Fibroblast of skin of scalp (primary cell): Measurements from ENCODE around the gene ST3GAL5.
A peak's percentile ranks its signal among the peaks of the same experiment; 100 is the strongest.

ENCODE experiments used
- DNase-seq: peaks from one replicate; pipeline ENCODE4 v3.0.0-alpha.2; 2013

The ST3GAL5 gene

DNA sequence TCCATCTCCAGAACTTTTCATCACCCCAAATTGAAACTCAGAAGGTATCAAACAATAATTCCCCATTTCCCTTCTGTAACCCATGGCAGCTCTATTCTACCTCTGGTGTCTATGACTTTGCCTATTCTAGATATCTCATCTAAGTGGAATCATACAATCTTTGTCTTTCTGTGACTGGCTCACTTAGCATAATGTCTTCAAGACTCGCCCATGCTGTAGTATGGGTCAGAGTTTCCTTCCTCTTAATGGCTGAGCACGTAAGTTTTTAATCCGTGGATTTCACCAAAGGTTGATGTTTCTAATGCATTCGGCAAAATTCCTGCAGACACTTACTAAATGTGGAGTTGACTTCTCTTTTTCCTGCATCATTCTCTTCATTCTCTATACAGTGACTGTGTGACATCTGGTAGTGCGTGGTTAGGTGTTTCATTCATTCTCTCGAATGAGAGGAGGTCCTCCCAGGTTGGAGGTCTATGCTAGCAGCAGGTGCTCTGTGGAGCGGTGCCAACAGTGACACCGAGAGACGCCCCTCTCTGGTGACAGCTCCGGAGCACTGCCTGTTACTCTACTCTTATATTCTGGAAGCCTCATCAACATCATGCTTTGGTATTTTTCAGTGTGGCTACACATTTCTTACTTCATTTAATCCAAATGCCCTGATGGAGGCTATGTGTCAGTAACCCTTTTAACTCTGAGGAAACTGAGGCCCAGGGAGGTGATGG lies 84.9 kb downstream of the ST3GAL5 start:
- DNase-seq, result no peak

DNA sequence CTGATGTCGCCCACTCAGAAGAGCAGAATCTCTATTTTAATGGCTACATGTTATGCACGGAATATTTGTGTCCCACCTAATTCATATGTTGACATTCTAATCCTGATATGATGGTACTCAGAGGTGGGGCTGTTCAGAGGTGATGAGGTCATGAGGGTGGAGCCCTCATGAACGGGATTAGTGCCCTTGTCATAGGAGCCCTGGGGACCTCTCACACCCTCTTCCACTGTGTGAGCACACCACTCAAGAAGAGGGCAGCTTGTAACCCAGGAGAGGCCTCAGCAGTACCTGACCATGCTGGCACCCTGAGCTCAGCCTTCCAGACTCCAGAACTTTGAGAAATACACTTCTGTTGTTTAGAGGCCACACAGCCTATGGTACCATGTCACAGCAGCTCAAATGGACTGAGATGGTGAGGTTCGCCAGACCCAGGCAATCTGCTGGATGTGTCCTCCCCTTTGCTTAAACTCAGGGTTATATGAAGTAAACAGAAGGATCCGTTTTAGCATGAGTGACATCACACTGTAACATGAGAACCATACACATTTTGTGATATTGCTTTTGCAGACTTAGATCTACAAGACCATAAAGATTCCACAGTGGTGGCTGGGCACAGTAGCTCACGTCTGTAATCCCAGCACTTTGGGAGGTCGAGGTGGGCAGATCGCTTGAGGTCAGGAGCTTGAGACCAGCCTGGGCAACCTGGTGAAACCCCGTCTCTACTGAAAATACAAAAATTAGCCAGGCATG lies 86.3 kb downstream of the ST3GAL5 start:
- no peak for DNase-seq

DNA sequence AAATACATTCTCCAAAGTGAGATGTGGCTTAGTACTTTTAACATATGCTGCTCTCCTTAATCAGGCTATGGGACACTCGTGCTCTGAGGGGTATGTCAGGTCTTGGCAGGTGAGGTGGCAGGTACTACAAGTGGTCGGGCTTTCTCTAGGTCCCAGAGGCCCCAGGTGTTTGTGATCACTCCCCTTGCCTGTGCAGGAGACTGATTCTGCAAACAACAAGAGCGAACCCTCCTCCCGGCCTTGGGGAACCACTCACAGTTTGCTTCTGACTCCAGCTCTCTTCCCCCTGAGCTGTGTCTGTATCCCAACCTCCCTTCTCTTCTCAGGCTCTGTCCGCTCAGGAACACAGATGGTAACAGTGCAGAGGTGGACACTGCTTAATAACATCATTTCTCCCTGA lies 86.9 kb downstream of the ST3GAL5 start:
- no peak for DNase-seq

DNA sequence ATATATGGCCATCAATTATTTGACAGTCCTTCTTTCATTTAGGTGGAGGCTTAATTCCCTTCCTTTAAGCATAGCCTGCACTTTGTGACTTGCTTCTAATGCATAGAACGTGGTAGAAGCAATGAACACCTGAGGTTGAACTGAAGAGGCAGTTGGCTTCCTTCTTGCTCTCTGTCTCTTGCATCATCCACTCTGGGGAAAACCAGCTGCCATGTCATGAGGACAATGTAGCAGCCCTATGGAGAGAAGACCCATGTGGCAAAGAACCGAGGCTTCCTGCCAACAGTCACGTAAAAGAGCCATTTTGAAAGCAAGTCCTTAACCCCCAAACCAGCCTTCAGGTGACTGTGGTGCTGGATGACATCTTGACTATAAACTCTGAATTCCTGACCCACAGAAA lies 88.2 kb downstream of the ST3GAL5 start:
- no peak for DNase-seq

DNA sequence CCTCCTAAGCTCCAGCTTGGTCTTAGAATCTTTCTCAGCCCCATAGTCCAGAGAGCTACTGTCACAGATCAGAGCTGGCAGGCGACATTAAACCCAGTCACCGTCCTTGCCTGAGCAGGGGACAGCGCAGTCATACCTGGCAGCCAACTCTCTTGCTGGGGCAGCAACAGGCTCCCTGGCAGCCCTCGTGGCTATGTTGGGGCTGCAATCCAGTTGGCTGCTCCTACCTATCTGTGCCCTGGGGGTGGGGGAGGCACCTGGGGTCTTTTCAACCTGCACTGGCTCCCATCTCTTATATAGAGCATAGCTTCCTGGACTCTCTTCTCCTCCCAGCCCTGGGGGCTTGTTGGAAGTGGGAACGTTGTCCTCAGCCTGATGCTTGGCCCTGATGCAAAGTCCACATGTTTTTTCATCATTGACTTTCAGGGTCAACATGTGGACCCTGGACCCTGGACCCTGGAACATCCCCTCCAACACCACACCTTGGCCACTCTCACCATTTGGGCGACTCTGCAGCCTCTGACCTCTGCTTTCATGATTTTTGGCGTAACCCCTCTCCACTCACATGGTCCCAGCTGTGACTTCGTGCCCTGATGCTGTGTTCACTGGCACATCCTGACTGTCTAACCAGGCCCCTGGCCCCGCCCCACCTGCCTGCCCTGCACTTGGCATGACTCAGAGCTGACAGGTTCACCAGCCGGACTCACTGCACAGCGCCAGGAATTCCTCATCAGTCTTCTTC lies 89.4 kb downstream of the ST3GAL5 start:
- DNase-seq, result no peak

DNA sequence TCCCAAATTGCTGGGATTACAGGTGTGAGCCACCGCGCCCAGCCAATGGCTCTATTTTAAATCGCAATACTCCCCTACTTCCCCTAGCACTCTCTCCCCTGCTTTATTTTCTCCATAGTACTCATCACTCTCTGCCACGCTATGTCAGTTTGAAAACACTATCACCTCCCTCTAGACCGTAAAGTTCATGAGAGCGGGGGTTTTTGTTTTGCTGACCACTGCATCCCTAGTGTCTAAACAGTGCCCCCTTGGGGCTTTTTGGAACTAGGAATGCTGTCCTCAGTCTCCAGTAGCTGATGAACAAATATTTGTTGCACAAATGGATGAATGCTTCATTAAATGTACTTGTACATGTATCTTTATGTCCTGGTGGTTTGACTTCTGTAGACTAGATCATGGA lies 90.9 kb downstream of the ST3GAL5 start:
- peak; percentile 49 for DNase-seq

DNA sequence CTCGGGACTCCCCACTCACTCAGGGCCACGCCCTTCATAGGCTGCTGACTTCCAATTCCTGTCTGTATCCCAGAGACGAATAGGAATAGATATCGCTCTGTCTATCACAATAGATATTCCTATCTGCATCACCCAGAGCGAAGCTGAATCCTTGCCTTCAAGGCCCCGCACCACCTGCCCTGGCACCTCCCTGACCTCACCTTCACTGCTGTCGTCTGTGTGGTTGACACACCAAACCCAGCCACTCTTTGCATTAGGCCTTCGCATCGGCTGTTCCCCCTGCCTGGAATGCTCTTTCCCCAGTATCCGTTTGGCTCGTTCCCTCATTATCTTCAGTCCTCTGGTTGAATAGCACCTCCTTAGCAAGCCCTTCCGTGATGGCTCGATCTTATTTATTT lies 91.5 kb downstream of the ST3GAL5 start:
- no peak for DNase-seq

DNA sequence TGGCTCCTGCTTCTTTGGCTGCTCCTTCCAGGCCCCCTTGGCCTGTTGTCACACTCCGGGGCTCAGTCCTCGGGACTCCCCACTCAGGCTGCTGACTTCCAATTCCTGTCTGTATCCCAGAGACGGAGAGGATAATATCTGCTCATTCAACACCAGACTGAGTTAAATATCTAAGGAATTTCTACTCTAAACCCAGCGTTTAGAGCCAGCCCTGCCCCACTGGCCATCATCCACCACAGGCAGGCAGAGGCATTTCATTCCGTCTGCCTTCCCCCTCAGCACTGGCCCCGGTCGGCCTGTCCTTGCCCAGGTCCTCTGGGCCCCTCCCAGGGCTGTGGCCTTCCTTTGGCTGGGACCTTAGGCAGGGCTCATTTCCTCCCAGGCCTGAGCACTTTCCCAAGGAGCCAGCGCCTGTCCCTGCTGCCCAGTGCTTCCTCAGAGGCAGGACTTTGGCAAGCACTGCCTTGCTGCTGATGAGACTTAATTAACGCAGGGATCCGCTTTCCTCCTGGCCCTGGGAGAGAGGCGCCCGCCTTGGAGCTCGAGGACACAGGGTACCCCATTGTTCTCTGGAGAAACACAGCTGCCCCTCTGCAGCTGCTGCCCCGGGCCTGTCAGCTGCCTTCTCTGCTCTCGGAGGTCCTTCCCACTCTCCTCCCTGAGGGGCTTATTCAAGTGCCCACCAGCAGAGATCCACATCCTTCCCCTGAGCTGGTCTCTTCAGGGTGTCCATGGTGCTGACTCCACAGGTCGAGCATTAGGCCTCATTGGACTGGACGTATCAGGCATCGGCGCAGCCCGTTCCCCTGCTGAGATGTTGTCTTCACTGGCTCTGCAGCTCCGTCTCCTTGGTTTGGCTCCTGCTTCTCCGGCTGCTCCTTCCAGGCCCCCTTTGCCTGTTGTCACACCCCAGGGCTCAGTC lies 92.2 kb downstream of the ST3GAL5 start:
- DNase-seq, result peak; percentile 61

DNA sequence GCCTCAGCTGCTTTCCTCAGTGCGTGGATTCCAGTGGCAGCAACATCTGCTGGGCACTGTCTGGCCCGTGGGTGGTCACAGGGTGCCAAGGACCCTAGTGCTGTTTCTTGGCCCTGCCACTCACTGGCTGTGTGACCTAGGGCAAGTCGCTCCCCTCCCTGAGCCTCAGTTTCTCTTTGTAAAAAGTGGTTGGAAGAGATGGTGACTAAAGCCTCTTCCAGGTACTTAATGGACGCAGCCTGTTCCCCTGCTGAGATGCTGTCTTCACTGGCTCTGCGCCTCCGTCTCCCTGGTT lies 92.8 kb downstream of the ST3GAL5 start:
- no peak for DNase-seq

DNA sequence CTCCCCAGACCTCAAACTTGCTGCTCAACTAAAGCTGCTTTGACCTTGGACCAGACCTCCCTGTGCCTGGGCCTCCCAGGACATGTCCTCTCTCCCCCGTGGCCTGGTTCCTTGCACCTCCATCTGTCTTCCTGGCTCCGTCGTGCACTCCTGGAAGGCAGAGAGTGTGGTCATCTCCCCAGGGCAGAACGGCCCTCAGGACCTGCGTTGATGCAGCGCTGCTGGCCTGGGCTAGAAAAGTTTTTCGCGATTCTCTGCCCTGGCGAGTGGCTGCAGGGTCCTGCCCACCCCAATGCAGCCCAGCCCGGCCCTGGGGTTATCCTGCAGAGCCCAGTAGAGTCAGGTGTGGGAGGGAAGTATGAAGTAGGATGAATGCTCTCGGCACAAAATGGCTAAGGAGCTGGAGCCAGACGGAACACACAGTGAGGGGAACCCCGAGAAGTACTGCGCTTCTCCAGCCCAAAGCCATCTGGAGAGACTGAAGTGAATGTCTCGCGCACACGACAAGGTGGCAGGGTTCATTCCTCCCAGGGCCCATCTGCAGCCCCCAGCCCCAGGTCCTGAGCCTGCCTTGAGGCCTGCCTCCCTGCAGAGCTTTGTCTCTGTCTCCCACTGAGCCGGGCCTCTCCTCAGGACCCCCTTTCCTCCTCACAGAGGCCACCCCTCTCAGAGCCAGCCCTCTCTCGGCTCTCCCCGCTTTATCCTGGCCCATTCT lies 93.3 kb downstream of the ST3GAL5 start:
- no peak for DNase-seq

DNA sequence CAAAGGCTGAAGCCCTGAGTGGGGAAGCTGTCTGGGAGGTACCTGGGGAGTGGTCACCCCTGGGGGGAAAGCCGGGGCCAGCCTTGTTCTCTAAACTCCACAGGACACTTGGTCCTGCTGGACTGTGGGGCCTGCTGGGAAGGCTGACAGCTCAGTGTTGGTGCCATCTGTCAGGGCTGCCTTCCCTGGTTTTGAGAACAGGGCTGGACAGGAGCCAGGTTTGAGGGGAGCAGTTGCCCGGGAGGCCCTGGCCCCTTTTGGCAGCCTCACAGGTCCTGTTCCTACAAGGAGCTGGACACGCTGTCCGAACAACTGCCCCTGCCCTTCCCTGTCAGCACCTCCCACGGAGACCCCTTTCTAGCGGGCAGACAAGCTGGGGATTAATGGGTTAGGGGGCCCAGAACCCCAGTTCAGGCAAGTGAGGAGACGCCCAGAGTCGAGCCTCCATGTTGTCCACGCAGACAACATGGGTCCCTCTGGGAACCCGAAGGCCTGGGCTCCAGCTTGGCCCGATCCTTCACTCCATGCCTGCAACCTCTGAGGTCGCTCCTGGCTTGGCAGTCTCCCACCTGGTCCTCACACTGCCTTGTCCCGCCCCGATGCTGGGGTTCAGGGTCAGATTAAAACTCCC lies 94.2 kb downstream of the ST3GAL5 start:
- DNase-seq, result no peak

DNA sequence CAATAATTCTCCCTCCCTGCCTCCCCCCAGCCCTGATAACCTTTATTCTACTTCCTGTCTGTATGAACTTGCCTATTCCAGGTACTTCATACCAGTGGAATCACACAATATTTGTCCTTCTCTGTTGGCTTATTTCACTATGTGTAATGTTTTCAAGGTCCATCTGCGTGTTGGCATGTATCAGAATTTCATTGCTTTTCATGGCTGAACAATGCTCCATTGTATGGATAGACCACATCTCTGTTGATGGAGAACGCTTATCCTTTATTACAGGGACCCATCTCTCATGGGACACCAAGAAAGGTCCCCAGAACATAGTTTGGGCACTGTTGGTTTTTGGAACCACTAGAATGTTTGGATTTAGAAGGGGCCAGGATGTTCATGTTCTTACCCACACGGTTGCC lies 94.8 kb downstream of the ST3GAL5 start:
- no peak for DNase-seq

DNA sequence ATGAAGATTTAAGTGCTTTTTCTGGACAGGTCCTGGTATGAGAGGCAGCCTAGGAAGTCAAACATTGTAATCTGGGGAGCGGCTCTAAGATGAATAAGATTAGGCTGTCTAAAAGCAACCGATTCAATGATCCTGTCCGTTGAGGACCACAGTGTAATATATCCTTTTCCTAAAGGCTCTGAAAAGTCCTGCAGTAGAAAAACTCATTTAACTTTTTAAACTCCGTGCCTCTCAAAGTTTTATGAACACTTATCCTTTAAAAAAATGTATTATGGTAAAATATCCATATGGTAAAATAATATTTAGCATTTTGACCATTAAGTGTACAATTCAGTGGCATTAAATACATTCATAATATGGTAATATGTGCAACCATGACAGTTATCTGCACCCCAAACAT lies 95.2 kb downstream of the ST3GAL5 start:
- no peak for DNase-seq

DNA sequence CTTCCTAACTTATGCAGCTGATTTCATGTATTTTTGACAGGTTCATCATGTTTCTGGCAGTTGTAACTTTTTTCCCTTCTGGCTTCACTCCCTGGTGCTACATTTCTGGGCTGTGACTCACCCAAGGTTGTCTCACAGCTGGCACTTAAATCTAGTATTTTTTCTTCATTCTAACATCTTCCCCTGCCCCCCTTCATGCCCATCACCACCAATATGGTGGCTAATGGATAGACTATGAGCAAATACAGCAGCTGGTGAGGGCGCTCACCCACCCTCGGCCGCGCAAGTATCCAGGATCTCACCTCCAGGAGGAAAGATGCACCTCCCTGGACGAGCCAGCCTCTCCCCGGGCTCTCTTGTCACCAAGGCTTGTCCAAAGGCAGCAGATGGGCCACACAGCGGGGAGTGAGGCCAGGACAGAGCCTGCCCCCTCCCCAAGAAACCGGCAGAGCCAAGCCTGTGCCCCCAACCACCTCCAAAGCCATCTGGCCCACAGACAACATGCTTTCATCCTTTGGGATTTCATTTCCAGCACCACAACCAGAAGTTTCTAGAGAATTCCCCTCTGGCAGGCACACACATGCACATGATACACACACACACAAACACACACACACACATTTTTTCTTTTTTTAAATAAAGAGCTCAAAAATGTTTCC lies 95.9 kb downstream of the ST3GAL5 start:
- DNase-seq, result peak; percentile 86

DNA sequence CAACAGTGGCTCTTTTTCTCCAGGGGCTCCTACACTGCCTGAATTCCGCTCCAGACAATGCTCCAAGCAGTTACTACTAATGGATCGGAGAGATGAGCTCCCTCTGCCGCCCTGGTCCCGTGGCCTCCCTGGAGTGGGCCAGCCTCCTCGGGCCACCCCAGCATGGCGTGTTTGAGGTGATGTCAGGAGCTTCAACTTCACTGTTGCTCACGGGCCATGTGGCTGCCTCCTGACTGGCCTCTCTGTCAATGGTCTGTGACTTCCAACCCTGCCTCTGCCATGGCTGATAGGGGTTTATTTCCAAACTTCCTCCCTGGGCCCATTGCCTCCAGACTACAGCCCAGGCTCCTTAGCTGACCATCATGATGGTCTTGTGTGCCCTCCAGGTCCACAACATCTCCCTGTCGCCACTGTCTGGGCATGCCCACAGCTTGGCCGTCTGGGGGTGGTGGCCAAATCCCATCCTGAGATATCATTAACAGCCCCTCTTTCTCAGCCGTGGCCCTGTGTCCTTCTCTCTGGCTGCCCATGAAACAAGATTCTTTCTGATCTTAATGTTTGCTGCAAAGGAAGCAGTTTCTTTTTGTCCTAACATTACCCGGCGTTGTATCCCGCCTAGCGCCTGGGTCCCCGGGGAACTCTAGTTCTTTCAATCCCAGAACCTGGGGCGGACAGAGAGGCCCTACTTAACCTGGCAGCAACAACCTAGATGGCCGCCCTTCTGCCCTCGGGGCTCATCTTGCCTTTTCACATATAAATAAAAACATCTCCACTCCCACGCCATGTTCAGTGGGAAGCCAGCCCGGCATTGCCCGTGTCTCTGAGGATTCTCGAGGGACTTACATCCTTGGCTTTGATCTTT lies 96.9 kb downstream of the ST3GAL5 start:
- no peak for DNase-seq

DNA sequence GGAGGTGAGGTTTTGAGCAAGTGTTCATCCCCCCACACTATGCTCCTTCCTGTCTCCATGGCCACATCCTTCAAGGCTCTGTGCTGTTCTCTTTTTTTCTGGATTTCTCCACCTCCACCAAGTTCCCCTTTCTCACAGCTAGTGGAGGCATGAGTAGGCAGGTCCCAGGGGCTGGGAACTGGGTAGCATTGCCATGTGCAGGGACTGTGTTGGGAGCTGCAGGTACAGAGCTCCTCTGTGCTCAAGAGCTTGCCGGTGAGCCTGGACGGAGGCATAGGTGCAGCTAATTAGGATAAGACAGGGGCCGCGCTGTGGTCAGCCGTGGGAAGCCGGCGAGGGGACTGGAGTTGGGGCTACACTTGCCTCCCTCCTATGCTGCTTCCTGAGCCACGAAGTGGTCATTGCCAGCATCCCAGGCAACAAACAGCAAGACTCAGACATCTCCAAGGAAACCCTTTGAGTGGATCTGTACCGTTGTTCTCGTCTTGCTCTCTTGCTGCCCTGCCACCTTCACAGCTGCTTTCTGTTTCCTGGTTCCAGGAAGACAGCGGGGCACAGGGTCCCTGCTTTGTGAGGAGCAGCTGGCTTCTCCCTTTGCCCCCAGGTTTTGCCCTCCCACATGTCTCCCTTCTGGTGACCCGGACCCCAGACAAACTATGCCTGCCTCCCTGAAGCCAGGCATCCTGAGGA lies 98.1 kb downstream of the ST3GAL5 start:
- no peak for DNase-seq

DNA sequence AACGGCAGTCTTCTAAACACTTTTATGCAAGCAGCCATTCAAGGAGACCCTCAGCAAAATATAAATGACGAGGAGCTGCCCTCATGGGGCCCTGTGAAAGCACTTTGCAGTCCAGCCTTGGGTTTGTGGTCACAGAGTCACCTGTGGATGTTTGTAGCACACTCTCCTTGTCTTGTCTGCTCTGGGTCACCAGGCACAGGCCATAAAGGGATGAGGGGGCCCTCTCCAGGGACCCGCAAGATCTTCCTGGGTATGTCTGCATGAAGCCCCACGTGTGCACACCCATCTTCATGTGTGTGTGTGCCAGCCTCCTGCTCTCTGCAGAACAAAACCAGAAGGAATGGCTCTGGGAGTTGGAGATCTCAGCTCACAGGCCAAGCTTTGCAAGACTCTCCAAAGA lies 98.8 kb downstream of the ST3GAL5 start:
- no peak for DNase-seq

DNA sequence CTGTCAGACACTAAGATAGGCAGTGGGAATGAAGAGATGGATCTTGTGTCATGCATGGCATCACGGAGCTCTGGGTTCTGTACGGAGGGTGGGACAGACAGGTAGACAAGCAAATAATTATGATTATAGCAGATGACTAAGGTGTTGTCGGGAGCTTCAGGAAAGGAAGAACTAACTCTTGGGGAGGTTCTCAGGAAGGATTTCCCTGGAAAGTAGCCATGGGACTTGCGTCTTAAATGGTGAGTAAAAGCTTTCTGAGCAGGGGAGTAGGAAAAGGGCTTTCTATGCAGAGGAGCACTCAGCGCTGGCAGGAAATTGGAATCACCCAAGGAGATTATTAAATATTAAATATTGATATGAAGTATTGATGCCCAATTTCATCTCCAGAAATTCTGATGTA lies 99.5 kb downstream of the ST3GAL5 start:
- no peak for DNase-seq

DNA sequence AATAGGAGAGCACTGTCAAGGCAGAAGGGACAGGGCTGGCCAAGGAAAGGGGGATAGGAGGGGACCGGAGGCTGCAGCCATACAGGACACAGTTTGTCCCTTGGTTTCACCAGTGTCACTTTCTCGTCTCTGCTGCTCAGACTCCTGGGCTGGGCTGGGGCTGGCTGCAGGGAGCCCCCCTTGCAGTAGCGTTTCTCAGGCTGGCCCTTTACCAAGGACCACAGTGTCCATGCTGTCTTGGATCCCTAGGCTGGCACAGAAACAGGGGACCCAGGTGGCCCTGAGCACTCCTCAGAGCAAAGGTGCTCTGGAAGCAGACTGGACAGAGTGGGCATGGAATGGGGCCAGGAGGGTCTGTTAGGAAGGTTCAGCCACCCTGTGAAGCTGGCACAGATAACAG lies 100.2 kb downstream of the ST3GAL5 start:
- no peak for DNase-seq

DNA sequence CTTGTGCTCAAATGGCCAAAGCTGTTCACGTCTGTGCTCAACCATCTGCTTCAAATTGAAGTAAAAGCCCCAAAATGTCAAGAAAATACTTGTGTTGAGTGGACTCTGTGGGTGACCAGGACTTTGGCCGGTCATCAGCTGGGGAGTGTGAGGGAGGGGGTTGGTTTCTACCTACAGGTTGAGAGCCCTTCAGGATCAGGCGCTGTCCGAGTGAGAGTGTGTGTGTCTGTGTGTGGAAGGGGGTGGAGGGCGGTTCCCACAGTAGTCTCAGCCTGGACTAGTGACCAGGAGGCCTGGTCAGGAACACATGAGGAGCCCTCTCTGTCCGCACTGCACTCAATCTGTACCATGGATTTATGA lies 100.8 kb downstream of the ST3GAL5 start:
- no peak for DNase-seq
